Keratinocyte (primary cell): ENCODE results near the gene GPX4.

ENCODE experiments used
- EZH2 ChIP-seq: IDR thresholded peaks from one replicate; pipeline ENCODE4 v1.6.1; 2012; ENCODE audit warnings: inconsistent platforms, mild to moderate bottlenecking, low read length, moderate library complexity
- TF ChIP-seq, protein P1 (sequence below), 3 experiments: IDR thresholded peaks in 1 of 3; conservative IDR thresholded peaks in 1 of 3; optimal IDR thresholded peaks in 1 of 3; 2 replicates in 2 of 3; 3 replicates in 1 of 3; pipeline versions ENCODE3 to v1.5.1; 2011; ENCODE audit warnings: low read length in 3 of 3, mild to moderate bottlenecking in 3 of 3, moderate library complexity in 2 of 3, control low read depth in 1 of 3, inconsistent platforms in 1 of 3; ENCODE audit not compliant: insufficient read depth in 2 of 3; ENCODE audit errors: extremely low read depth in 1 of 3

DNA sequence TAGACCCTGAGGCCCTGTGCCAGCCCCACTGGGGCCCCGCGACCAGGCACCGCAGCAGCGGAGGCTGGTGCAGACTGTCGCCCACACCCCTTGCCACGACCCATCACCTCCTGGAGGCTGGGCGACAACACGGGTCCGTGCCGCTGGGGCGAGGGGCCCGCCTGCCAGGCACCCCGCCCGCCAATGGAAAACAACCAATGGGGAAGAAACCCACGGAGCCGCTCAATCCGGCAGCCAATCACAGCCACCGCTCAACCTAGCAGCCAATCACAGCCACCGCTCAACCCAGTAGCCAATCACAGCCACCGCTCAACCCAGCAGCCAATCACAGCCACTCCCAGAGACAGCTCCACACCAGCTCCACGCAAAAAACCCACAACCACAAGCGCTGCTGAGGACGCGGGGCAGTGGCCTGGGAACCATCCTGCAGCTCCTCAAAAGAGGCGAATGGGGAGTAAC, 29.7 kb downstream of the GPX4 start:
- TF ChIP-seq, protein P1, sequence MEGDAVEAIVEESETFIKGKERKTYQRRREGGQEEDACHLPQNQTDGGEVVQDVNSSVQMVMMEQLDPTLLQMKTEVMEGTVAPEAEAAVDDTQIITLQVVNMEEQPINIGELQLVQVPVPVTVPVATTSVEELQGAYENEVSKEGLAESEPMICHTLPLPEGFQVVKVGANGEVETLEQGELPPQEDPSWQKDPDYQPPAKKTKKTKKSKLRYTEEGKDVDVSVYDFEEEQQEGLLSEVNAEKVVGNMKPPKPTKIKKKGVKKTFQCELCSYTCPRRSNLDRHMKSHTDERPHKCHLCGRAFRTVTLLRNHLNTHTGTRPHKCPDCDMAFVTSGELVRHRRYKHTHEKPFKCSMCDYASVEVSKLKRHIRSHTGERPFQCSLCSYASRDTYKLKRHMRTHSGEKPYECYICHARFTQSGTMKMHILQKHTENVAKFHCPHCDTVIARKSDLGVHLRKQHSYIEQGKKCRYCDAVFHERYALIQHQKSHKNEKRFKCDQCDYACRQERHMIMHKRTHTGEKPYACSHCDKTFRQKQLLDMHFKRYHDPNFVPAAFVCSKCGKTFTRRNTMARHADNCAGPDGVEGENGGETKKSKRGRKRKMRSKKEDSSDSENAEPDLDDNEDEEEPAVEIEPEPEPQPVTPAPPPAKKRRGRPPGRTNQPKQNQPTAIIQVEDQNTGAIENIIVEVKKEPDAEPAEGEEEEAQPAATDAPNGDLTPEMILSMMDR (optimal IDR thresholded peaks at IDR 0.05 in 1 of 3, IDR thresholded peaks at IDR 0.05 in 1 of 3, conservative IDR thresholded peaks at IDR 0.05 in 1 of 3; ENCODE audit: extremely low read depth in 1 of 3, insufficient read depth in 2 of 3, low read length in 3 of 3), result no peak
- no peak for TF ChIP-seq EZH2
